NOMO-1 treated with DMSO at 0.1 percent for 48 hours (cell line): ENCODE measurements around the gene UNC5A.

Experiments used
- DNase-seq: peaks from one replicate; lab custom pipeline; 2025; ENCODE audit not compliant: unreplicated experiment; lab: John Stamatoyannopoulos, UW

UNC5A gene

GRCh38 chr5:176890455-176891330 is 80.3 kb downstream of the UNC5A start:
- DNase-seq: no peak

- no peak for DNase-seq
Measured at GRCh38 chr5:176891331-176891958, 81.1 kb downstream of the UNC5A start.

- DNase-seq: no peak
Measured at GRCh38 chr5:176892663-176893062, 82.3 kb downstream of the UNC5A start.

GRCh38 chr5:176894298-176894697 is 83.9 kb downstream of the UNC5A start:
- DNase-seq: no peak

GRCh38 chr5:176895831-176896230 is 85.5 kb downstream of the UNC5A start:
- no peak for DNase-seq

- no peak for DNase-seq
Measured at GRCh38 chr5:176897263-176897662, 86.9 kb downstream of the UNC5A start.

GRCh38 chr5:176899296-176899891 is 89.0 kb downstream of the UNC5A start, which contains the start of gene HK3:
Gene HK3 (minus strand): TSS chr5:176899346. CDS start chr5:176896159, 3,187 bp downstream.
- DNase-seq: peak; percentile 87

- no peak for DNase-seq
Measured at GRCh38 chr5:176899946-176900779, 89.8 kb downstream of the UNC5A start.

- no peak for DNase-seq
Measured at GRCh38 chr5:176900780-176901204, 90.4 kb downstream of the UNC5A start.

- DNase-seq: peak; percentile 86
Measured at GRCh38 chr5:176901260-176902101, 91.1 kb downstream of the UNC5A start.

GRCh38 chr5:176902102-176902814 is 91.9 kb downstream of the UNC5A start:
- no peak for DNase-seq

GRCh38 chr5:176902911-176903664 is 92.7 kb downstream of the UNC5A start:
- no peak for DNase-seq

- no peak for DNase-seq
Measured at GRCh38 chr5:176904276-176904675, 93.9 kb downstream of the UNC5A start.

- no peak for DNase-seq
Measured at GRCh38 chr5:176906126-176906525, 95.8 kb downstream of the UNC5A start.

GRCh38 chr5:176906796-176907195 is 96.4 kb downstream of the UNC5A start:
- no peak for DNase-seq

- DNase-seq: peak; percentile 88
Measured at GRCh38 chr5:176908675-176909368, 98.5 kb downstream of the UNC5A start.

GRCh38 chr5:176912115-176912514 is 101.8 kb downstream of the UNC5A start:
- DNase-seq: no peak

GRCh38 chr5:176915906-176916305 is 105.5 kb downstream of the UNC5A start:
- no peak for DNase-seq
